ENCODE results near the gene RFNG.
A peak's percentile ranks its signal among the peaks of the same experiment; 100 is the strongest.

Gene RFNG

DNA sequence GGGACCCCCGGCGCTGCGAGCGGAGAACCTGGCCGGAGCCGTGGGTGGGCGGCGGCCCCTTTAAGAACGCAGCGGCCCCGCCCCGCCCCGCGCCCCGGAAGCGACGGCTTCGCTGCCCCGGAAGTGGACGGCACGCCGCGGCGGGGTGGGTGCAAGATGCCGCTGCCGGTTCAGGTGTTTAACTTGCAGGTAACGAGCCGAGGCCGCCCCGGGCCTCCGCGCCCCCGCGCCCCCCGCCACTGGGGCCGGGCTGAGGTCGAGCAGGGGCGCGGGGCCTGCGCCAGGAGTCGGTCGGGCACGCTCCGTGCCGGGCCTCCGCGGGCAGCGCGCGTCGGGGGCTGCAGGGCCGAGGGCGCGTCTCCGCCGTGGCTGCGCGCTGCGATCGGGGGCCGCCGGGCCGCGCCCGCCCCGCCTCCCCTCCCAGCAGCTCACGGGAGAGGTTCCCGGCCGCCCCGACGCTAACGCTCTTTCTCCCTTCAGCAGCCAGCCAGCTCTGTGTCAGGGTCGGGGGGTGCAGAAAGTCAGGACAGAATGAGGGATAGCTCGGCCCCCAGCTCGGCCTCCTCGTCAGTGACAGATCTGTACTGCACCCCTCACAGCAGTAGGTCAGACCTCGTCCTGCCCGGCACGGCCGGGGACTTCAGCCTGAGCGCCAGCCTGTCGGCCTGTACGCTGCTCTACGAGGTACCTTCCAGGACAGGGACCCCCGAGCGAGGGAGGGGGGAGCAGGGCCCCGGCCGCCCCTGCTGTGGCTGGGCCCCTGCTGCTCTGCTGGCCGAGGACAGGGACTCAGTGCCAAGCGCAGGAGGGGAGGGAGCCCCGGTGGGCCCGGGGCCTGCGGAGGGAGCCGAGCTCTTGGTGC is at the start of gene RFNG, which contains the start of gene GPS1:
TSS of gene RFNG (minus strand) at position 36 of the 862 bp plus-strand sequence. CDS start 45 bp downstream, outside the sequence.
TSS of gene GPS1 (plus strand) at position 123 of the 862 bp plus-strand sequence. CDS start at position 157, 34 bp downstream.
- peak; percentile 49 for DNase-seq

GRCh38 chr17:82101301-82101715 is 49.7 kb upstream of the RFNG start:
- DNase-seq: no peak

- DNase-seq: no peak
Measured at GRCh38 chr17:82100502-82101298, 49.1 kb upstream of the RFNG start.

GRCh38 chr17:82098939-82099763 is 47.5 kb upstream of the RFNG start:
- DNase-seq: no peak

GRCh38 chr17:82098169-82098938 is 46.7 kb upstream of the RFNG start, which contains the start of gene FASN:
TSS of gene FASN (minus strand) at chr17:82098236. CDS start at chr17:82096445, 1,791 bp downstream.
- peak; percentile 92 for DNase-seq

DNA sequence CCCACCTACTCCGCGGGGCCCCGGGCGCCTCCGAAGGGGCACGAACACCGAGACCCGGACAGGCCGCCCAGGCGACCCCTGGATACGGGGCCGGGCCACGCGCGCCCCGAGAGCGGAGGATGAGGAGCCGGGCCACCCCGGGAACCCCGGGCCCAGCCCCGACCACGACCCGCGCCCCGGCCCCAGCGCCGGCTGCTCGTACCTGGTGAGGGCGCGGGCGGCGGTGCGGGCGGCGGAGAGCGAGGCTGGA is 46.2 kb upstream of the RFNG start:
- no peak for DNase-seq

DNA sequence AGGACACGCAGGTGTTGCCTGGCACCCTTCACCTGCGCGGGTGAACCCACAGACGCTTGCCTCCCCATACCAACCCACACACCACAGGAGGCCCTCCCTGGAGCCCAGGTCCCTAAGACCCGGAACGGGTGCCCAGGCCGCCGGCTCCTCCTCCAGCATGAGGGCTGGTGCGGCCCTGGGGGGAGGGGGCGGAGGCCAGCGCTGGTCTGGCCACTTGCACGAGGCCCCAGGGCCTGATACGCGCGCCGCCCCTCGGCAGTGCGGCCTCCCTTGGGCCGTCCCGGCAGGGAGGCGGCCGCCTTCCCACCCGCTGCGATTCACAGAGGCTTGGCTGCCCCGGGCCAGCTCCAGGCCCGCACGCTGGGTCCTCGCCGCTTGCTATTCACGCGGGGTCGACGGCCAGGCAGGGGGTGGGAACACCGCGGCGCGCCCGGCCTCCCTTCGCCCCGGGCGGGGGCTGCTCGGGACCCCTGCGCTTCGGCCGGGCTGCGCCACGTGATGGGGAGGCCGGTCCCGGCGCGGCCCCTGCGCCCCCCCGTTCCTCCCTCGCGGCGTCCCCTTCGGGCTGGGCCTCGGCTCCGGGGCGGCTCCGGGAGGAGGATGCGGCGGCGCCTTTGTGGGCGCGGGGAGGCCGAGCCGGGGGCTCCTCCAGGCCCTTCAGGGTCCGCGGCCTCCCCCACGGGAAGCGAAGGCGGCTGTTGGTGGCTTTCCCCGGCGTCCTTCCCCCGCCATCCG is 45.7 kb upstream of the RFNG start:
- no peak for DNase-seq

- no peak for DNase-seq
Measured at GRCh38 chr17:82096709-82097183, 45.1 kb upstream of the RFNG start.

- peak; percentile 73 for DNase-seq
Measured at GRCh38 chr17:82095777-82096708, 44.4 kb upstream of the RFNG start.

GRCh38 chr17:82094931-82095776 is 43.5 kb upstream of the RFNG start:
- DNase-seq: no peak

GRCh38 chr17:82092995-82093751 is 41.6 kb upstream of the RFNG start:
- DNase-seq: no peak

GRCh38 chr17:82092628-82092994 is 41.0 kb upstream of the RFNG start:
- DNase-seq: no peak

DNA sequence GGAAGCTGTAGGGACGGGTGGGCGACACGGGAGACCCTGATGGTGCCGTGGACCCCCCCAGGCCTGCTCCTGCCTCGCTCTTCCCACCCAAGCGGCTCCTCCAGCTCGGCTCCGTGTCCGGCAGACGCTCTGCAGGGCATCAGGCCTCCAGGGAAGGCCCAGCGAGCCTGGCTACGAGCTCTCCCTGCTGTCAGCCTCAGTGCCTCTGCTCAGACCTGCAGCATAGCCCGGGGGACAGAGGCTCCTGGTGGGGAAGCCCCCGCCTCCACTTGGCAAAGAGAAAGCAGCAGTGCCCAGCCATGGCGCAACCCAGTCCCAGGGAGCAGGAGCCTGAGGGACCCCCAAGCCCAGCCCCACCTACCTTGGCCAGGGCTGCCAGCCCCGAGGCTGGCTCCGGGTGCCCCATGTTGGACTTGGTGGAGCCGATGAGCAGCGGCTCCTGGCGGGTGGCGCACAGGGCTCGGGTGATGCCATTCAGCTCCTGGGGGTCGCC is 40.5 kb upstream of the RFNG start:
- no peak for DNase-seq

GRCh38 chr17:82091264-82092066 is 39.9 kb upstream of the RFNG start:
- DNase-seq: no peak

- no peak for DNase-seq
Measured at GRCh38 chr17:82090549-82091263, 39.1 kb upstream of the RFNG start.

DNA sequence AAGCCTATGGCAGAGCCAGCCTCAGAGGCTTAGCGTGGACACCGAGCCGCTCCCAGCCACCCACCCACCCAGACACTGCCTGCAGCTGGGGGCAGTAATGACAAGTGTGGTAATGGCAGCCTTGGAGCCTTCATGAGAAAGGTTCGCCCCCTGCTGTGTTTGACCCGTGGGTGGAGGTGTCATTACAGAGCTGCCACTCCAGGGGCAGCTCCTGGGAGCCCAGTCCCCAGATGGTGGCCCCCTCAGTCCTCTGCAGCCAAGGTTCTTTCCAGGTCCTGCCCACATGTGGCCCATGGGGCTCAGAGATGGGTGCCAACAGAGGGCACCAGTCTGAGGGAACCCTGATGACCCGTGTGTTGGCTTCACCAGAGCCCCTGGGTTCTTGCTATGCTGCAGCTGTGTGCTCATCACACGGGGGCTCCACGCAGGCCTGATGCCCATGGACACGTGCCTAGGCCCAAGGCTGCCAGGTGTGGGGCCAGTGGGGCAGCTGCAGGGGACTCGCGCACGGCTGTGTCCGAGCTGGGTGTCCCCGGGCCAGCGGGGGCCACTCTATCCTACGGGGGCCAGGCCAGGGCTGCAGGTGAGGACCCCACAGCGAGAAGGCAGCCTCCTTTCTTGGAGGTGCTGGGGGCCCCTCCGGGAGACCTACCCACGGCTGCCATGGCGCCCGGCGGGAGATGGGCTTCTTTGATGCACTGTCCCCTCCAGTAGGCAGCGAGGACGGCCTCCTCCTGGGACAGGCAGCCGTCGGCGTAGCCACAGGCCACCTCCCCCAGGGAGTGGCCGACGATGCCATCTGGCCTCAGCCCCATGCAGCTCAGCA is 38.3 kb upstream of the RFNG start:
- DNase-seq: no peak

Data from NCI-H1694 (cell line).